ENCODE data around the gene ANKK1.

Gene ANKK1, protein sequence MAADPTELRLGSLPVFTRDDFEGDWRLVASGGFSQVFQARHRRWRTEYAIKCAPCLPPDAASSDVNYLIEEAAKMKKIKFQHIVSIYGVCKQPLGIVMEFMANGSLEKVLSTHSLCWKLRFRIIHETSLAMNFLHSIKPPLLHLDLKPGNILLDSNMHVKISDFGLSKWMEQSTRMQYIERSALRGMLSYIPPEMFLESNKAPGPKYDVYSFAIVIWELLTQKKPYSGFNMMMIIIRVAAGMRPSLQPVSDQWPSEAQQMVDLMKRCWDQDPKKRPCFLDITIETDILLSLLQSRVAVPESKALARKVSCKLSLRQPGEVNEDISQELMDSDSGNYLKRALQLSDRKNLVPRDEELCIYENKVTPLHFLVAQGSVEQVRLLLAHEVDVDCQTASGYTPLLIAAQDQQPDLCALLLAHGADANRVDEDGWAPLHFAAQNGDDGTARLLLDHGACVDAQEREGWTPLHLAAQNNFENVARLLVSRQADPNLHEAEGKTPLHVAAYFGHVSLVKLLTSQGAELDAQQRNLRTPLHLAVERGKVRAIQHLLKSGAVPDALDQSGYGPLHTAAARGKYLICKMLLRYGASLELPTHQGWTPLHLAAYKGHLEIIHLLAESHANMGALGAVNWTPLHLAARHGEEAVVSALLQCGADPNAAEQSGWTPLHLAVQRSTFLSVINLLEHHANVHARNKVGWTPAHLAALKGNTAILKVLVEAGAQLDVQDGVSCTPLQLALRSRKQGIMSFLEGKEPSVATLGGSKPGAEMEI

DNA sequence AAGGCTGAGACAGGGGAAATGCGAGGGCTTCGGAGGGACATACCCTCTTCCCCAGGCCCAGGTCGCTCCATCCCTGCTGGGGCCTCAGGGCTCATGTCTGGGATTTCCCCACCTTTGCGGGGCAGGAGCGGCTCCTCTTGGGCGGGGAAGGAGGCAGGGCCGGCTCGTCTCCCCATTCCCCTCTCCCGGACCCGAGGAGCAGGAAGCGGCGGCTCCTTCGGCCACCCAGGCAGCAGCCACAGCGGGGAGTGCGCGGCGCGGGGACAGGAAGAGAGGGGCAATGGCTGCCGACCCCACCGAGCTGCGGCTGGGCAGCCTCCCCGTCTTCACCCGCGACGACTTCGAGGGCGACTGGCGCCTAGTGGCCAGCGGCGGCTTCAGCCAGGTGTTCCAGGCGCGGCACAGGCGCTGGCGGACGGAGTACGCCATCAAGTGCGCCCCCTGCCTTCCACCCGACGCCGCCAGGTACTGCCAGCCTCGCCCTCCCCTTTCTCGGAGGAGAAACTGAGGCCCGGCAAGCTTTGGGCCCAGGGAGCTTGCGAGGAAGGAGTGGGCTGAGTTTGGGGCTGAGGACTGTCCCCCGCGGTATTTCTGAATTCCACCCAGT, at the start of gene ANKK1:
ANKK1 (plus strand) TSS at position 175 of the 607 bp plus-strand sequence; CDS start at position 281, 106 bp downstream.
- DNase-seq (ENCODE audit: low read depth, low spot score) = no peak

DNA sequence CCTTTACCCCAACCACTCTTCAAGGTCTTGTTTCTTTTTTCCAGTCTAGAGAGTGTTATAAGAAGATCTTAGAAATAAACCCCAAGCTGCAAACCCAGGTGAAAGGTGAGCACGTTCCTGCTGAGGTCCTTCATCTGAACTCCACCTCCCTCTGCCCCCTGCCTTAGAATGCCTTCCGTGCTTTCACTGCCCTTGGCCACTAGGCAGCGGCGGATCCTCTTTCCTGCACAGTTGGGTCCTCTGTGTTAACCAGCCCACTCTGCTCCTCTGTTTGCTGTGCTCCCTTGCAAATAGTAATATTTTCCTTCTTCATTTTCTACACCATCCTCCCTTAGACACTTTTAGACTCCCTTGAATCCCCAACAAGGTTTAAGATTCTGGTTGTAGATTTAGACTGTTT, 48.8 kb upstream of the ANKK1 start:
- no peak for DNase-seq (ENCODE audit: low read depth, low spot score)

DNA sequence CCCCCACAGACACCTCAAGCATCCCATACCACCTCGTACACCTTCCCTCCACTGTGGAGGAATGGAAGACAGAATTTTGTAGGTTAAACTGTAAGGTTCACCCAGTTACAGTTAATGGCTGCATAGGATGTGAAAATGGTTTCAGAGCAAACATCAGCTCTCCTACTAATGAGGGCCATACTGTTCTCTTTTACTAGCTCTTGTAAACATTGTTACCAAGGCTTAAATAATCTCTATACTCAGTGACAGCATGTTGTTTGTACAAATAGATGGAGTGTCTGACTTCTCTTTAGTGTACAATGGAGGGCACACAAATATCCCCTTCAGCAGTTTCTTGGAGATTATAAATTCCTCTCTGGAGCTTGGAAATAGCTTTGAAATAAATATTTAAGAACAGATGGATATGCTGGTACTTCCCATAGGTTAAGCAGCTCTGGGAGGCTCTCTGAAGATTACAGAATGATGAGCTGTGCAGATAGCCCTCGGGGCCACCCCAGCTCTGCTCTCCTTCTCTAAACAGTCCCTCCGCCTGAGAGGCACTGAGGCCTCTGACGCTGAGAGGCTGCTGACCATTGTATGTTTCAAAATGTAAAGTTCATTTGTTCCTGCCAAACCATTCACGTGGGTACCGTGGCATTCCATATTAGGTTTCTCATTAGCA, 47.5 kb upstream of the ANKK1 start:
- DNase-seq (ENCODE audit: low read depth, low spot score) = no peak

DNA sequence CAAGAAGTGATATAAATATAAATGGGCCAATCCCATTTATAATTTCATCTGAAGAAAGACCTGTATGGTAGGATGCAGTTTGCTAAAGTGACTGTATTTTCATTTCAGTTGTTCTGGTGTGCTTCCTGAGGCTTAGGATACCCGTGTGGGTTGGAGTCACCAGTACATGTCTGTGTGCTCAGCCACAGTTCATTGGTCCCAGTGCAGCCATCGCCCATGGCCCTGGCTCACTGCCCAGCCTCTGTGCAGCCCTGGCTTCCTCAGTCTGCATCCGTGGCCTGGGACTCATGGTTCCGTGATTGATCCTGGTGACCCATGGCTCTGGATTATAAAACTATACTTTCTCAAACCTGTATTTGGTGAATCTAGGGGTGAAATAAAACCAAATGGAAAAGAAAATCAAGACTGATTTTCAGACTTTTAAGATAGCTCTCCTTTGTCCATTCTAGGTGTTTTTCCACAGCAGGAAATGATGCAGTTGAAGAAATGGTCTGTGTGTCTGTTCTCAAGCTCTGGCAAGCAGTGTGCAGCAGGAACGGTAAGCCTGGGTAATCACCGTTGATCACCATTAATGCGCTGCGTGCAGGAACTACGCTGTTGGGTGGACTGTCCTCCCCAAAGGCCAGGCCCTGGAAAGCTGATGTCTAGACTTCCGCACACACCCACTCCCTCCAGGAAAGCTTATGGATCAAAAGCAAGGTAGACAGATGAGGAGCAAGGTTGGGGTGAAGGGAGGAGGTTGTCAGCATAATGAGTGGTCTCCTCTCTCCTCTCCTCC, 46.0 kb upstream of the ANKK1 start:
- no peak for DNase-seq (ENCODE audit: low read depth, low spot score)

DNA sequence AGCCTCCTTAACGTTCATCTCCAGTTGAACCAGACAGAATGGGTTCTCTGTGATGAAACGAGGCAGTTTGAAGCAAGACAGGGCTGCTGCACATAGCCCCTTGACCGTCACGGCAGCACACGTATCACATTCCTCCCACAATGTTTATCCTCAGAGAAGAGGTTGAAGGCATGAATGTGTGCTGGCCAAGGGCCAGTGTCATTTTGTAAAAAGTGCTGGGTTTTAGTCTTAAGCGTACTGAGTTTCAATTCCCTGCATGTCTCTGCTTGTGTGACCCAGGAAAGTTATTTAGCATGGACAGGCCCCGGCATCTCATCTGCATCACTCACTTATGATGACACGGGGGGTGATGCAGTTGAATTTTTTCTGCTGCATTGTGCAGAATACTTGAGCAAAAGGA, 41.6 kb upstream of the ANKK1 start:
- DNase-seq (ENCODE audit: low read depth, low spot score) = no peak

DNA sequence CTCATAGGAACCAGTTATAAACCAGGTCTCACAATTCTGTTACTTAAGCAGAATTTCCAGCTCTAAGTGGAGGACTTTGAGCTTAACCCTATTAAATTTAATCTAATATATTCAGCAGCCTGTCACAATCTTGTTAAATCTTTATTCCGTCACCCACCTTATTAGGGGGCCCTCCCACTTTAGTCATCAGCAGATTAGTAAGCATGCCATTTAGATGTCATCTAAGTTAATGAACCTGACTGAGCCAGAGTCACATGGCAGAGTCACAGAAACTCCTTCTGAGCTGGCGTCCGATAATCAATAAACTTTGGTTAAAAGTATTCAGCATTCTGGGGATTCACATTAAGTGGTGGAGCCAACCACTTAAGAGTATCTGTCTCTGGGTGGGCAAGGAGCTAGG, 38.1 kb upstream of the ANKK1 start:
- DNase-seq (ENCODE audit: low read depth, low spot score) = no peak

DNA sequence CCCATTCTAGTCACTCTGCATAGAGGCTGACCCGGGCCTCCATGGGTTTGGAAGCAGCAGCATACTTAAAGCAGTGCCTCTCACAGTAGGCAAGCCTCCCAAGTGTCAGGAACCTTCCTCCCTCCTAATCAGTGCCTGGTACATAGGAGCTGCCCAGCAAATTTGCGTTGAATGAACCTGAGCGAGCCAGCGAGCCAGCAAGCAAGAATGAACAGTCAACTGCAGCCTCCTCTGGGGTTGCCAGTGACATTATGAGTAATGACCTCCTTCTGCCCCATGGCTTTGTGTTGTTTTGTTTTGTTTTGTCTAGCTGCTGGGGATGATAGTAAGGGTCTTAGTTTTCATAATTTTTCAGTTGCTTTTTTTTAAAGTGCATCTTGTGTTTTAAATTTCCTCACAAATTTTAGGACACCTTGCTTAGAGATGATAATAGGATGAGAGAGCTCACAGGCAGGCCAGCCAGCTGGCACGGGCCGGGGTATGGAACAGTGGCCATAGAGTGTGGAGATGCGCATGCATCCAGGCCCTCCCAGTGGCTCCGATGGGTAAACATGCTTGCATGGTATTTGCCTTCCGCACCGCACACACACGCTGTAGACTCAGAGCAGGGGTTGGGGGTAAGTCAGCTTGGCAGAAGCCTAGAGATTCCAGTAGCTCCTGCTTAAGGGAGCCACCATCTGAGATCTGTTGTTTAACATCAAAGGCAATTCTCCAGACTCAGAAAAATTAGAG, 37.1 kb upstream of the ANKK1 start:
- DNase-seq (ENCODE audit: low read depth, low spot score) = no peak

DNA sequence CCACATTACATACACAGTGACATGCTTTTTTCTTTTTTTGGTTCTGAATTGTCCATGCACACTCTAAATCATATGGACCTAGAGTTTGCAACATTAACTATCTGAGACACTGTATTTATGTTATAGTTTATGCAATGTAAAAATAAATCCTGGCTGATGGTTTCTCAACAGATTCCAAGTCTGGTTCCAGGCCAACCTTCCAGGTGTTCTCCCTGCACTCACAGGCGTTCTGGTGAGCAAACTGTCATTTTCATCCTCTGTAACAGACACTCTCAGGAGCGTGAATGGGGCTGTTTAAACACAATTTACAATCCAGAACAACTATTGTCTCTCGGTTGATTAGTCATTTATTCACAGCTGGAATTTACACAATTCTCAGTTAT, 36.5 kb upstream of the ANKK1 start:
- no peak for DNase-seq (ENCODE audit: low read depth, low spot score)

DNA sequence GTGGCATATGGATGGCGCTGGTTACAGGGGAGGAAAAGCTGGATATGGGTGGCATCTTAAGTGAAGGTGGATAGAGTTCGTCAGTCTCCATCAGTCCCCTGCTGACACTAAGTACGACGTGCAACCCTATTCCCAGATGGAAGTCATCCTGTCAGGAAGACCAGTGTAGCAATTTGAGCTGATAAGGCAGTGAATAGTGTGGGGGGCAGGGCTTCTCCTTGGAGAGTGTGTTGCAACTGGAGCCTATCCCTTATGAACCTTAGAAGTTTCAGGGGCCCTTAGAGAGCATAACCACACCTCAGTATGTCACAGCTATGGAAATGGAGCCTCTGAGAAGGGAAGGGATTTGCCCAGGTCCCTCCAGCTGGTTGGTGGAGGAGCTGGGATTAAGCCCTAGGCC, 36.1 kb upstream of the ANKK1 start:
- DNase-seq (ENCODE audit: low read depth, low spot score) = no peak

DNA sequence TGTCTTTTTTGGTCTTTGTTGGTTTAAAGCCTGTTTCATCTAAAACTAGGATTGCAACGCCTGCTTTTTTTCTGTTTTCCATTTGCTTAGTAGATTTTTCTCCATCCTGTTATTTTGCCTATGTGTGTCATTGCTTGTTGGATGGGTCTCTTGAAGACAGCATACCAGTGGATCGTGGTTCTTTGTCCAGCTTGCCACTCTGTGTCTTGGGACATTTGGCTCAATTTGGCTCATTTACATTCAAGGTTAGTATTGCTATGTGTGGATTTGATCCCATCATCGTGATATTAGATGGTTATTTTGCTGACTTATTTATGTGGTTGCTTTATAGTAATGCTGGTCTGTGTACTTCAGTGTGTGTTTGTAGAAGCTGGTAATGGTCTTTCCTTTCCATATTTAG, 31.4 kb upstream of the ANKK1 start:
- DNase-seq (ENCODE audit: low read depth, low spot score) = no peak

DNA sequence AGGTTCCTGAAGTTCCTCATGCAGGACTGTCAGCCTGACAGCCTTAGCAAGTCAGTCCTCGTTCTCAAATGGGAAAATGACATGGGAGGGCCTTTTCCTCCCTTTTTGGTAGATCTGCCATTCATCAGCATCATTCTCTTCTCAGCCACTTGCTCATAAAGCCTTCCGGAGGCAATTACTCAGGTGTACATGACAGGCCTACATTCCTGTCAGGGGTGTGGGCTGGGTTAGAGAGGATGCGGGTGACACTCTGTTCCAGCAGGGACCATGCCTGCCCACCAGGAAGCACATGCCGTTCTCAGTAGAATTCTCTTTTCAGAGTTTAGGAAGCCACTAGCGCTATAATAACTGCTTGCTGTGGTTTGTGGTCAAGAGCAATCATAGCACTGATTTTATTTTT, 24.2 kb upstream of the ANKK1 start:
- no peak for DNase-seq (ENCODE audit: low read depth, low spot score)

DNA sequence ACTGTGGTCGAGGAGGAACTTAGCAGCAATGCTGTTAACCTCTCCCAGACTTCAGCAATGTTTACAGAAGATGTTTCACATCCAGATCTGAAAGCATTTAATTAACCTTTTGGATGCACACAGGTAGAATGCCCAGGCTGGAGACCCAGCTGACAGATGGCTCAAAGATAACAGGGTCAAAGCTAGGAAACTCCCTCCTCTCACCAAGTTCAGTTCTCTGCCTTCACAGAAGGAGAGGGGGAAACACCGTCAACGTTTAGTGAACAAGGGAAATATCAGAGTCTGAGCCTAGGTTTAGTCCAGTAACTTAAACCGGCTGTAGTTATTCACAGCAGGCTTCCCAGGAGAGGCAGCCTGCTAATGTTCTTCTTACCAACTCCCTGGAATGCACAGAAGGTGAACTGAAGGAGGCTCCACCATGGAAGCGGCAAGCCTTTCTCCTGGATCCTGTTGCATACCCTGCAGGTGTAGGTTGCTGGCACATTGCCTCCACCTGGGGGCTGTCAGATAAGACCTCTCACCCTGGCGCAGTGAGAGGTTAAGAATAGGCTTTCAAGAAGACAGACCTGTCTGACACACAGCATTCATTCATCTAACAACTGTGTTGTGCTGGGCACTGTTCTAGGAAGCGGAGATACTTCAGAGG, 23.5 kb upstream of the ANKK1 start:
- no peak for DNase-seq (ENCODE audit: low read depth, low spot score)

DNA sequence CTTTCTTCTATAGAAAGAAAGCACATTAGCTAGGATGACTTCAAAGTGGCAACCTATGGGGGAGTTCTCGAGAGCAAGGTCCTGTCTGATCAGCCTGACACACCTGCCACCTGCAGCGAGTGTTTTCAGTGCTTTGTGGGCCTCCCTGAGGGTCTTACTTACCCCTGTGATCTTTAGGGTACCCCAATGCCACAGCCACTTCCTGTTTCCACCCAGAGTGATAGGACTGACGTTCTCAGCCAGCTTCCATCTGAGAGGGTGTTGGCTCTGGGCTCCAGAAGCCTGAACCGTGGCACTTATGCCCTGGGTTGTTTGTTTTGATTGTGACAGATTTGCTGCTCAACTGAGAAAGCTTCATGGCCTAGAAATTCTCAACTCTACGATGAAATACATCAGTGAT, 21.7 kb upstream of the ANKK1 start:
- DNase-seq (ENCODE audit: low read depth, low spot score) = no peak

DNA sequence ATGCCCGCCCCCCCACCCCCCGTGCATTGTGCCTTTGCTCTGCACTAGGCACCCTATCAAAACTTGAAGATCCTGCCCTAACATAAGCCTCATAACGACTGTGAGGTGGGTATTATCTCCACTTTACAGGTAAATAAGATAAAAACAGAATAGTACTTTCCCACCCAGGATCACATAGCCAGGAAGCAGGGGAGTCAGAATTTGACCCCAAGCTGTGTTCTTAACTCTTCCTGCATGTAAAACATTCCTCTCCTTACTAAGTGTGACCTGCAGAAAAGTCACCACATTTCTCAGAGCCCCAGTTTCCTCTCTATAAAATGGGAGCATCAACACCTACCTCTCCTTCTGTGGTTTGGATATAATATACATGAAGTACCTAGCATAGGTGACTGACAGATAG, 18.2 kb upstream of the ANKK1 start:
- no peak for DNase-seq (ENCODE audit: low read depth, low spot score)

DNA sequence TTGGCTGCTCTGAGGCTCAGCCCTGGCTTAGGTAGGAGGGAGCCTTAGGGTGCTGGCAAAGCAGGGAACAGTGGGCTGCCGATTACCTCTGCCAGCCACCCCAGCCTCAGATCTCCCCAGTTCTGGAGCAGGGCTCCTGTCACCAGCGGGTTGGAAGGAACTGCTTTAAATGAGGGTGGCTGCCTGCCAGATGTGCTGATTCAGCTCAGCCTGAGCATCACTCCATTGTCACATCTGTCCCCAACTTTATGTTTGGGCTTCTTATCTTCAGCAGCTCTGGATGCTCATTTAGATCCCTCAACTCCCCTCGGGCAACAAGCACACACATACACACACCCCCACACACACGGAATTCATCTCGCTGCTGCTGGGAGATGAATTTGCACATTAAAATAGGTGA, 16.9 kb upstream of the ANKK1 start:
- no peak for DNase-seq (ENCODE audit: low read depth, low spot score)

DNA sequence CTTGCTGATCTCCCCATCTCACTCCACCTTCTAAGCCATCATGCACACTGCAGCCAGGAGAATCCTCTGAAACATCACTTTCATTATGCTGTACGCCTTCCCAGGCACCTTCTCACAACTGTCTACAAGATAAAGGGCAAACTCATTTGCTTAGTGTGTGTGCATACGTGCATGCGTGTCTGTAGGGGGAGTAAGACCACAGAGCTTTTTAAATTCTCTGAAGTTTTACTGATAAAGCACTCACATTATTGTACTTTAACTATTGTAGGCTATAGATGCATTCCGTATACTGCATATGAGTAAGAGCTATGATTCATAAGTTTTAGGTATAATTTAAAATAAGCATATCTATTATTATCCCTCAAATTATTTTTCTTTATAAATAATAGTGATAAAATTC, 15.3 kb upstream of the ANKK1 start:
- no peak for DNase-seq (ENCODE audit: low read depth, low spot score)

DNA sequence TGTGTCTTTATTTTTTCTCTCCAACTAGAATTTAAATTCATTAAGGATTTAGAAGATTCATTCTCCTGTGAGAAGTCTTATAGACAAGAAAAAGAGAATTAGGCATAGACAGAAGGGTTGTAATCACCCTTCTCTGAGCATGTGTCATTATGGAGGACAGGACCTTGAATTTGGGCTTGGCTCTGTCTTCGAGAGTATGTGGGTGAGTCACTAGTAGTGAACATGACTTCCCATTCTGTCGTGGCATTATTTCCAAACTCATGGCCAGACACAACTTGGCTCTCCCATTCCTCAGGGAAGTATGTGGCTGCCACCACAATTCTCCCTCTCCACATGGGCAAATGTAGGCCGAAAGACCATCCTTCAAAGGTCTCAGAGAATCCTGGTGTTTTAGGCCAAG, 14.3 kb upstream of the ANKK1 start:
- no peak for DNase-seq (ENCODE audit: low read depth, low spot score)

DNA sequence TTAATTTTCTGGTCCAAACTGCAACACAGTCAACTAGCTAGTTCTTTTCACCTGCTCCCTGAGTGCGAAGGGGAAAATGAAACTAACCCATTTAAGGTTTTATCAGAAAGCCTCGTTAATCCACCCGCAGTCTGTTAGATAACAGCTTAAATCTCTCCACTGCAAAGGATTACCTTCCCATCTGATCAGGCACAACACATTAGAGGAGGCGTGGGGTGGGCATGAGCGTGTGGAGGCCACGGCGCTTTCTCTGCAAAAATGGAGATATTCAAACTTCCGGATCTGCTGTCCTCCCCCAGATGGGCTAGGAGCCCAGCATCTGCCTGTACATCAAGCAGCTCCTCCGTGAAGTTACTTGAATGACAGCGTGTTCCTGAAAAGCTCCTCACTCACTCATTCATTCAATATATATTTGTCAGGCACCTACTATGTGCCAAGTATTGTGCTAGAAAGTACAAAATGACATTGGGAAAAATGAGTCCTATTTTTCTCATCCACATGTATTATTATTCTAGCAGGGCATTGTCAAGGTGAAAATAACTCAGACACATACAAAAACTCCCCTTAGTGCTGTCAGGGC, 13.5 kb upstream of the ANKK1 start:
- no peak for DNase-seq (ENCODE audit: low read depth, low spot score)

DNA sequence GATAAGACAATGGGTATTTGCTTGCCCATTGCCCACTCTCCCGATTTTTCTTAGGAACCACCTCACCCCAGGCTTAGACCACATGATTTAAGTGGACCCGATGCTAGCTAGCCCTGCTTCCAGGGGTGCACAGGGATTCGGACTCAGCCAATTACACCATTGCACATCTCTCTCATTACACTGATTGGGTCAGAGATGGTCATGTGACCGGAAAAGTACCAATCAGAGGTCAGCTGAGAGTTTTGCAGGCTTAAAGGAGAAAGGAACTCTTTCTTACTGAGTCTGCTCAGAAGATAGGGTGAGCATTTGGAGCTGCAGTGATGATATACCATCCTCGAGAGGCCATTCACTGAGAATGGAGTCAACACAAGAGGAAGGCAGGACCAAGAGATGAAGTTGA, 12.2 kb upstream of the ANKK1 start:
- no peak for DNase-seq (ENCODE audit: low read depth, low spot score)

DNA sequence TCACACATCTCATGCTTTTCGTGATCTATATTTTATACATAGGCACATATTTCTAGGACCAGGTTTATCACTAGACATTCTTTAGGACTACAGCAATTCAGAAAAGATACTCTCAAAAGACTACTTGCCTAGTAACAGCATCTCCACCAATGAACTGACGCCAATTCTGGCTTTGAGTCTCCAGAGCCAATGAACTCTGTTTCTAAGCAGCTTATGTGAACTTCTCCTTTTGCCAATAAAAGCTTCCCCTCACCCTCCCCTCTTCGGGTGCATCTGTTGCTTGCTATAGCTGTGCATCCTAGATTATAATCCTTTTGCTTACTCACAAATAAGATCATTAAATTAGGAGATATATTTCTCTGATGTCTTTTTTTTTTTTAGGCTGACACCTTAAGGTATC, 11.4 kb upstream of the ANKK1 start:
- DNase-seq (ENCODE audit: low read depth, low spot score) = no peak
